Right hindlimb (tissue), 1 donor: ENCODE measurements around the gene GALNT9.
"Not testable (repeated sequence)": the region's sequence is repeated elsewhere in the genome, so short reads cannot be mapped to it uniquely, and the experiment has no call there.

Source experiments
- DNase-seq: peaks from one replicate; pipeline ENCODE4 v3.0.0-alpha.2; 2018

Gene GALNT9

DNA sequence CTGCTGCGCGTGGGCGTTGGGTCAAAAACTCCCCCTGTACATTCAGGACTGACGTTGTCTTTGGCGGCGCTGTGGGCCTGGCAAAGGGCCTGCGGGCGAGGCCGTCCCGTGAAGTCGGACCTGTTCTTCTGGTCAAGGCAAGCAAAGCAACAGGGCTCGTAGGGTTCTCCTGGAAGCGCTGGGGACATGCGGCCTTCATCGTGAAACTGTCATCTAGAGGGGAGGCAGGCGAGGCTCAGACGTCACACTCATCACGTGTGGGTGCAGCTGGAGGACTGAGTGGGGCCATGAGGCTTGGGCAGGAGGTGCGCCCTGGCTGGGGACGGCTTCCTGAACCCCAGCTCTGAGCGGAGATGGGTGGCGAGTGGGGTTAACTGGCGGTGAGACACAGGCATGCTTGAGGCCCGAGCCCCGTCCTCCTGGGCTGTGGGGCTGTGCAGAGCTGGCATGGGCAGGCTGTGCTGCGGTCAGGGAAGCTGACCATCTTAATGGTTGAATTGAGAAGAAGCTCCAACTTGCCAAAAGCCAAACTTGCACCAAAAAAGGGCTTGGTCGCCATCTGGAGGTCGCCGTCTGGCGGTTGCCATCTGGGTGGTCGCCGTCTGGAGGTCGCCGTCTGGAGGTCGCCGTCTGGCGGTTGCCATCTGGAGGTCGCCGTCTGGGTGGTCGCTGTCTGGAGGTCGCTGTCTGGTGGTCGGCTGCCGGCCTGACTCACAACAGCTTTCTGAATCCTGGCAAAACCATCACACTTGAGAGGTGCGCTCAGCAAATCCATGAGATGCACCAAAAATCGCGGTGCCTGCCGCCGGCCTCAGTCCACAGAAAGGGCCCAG is 119.0 kb downstream of the GALNT9 start:
- no peak for DNase-seq

DNA sequence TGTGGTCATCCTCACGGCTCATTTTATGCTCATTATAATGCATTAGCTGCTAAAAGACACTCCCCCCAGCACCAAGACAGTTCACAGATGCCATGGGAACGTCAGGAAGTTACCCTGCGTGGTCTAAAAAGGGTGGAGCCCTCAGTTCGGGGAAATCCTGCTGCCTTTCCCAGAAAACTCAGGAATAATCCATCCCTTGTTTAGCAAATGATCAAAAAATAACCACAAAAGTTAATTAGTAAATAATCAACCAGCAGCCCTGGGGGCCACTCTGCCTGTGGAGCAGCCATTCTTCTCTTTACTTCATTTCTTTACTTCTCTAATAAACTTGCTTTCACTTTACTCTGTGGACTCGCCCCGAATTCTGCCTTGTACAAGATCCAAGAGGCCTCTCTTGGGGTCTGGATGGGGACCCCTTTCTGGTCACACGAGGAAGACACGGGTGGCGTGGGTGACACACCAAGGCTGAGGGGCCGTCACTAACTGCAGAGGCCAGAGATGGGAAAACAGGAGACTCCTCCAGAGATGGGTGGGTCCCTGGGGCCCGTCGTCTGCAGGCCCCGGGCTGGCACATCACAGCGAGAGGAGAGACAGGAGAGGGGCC is 119.7 kb downstream of the GALNT9 start:
- no peak for DNase-seq

DNA sequence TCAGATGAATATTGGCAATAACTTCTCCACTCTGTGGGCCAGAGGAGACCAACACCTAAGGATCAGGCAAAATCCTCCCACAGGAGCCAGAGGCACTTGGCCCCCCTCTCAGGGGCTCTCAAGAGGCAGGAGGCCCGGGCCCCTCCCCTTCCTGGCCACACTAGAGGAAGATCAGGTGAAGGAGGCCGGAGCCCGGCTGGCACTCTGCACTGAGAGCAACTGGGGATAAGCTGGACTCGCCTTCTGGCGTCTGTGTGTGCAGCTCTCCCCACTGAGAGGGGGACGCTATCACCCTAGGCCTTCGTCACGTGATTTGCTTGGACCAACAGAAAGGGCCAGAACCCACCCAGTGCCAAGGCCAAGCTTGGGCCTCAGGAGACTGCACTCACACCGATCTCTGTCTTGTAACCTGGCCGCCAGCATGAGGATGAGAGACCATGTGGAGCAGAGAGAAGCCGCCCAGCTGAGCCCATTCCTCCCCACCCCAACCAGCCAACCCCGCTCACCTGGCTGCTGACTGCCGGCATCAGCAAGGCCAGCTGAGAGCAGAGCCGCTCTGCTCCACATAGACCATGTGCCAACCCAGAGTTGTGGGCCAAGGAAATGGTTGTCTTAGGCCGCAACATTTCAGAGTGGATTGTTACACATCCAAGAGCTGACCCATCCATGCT is 121.1 kb downstream of the GALNT9 start:
- DNase-seq = no peak

DNA sequence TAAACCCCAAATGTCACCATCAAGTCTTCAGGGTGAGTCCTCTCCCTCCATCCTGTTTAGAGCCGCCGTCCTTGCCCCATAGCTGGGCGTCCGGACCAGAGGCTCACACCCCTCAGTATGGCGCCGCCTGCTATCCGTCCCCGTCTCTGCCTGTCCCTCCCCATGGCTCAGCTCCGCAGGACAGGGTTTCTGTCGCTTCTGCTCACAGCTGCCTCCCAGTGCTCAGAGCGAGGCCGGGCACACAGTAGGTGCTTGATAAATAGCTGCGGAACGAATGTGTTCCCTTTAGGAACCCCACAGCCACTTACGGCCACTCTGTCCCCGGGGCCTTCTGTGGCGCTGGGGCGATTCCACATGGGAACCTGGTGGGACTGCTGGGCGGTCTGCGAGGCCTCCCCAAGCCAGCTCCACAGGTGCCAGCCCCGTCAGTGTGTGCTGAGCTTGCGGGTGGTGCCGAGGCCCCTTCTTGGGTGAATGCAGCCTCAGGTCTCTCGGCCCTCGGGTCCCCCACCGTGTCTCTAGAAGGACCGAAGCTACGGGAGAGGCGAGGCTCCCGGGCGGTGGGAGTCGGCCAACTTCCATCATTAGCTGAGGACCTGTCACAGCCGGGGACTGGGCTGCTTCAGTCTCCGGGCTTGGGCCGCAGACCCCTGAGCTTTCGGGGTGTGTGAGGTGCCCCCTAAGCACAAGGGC is 122.2 kb downstream of the GALNT9 start:
- DNase-seq = no peak

- DNase-seq = no peak
These were observed 123.3 kb downstream of the GALNT9 start for GRCh38 chr12:132206046-132206434.

- peak; percentile 39 for DNase-seq
These were observed 123.9 kb downstream of the GALNT9 start for GRCh38 chr12:132205271-132206045.

DNA sequence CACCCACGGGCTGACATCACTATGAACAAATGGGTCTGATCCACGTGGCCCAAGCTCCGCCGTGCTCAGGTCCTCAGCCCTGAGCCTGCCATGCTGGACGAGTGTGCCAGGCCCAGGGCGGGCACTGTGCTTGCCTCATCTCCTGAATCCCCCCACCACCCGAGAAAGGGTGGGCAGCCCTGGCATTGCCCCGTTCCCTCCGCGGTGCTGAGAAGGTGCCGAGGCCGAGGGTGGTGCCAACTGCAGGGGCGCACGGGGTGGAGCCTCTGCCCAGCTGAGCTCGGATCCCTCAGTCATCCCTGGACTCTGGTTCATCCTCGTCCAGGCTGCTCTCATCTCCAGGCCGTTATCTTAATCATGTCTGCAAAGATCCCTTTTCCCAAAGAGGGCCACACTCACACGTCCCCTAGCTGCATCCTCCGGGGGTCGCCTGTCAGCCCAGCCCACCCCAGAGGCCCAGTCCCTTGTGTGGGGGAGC is 124.6 kb downstream of the GALNT9 start:
- no peak for DNase-seq

- DNase-seq = no peak
These were observed 125.2 kb downstream of the GALNT9 start for GRCh38 chr12:132204063-132204792.

GRCh38 chr12:132202929-132203721 is 126.3 kb downstream of the GALNT9 start:
- DNase-seq = no peak

DNA sequence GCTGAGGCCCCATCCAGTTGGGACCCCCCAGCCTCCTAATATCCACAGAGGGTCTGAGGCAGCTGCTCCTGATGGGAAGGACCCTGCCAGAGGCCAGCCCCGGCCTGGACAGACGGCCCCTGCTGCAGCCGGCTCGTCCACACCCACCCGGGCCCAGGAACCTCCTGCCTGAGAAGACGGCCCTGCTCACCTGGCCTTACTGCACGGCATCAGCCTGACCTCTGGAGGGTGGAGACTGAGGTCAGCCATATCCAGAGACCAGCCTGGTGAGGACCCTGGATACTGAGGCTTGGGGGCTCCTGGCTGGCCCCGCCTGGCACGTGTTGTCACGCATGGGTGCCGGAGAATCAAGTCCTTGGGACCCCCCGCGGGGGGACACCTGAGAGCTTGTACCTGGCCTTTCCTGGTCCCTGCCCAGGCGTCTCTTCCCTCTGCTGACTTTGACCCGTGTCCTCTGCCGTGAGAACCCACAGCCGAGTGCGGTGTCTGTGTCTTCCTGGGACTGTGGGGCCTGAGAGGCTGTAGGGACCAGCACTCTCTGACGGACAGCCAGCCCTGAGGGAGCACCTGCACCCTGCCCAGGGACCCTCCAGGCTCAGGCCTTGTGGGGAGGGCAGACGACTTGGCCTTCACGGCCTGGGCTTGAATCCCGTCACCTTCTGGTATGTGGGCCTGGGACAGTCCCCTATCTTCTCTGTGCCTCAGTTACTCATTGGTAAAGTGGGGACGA is 127.8 kb downstream of the GALNT9 start:
- DNase-seq = no peak

- DNase-seq = no peak
These were observed 128.6 kb downstream of the GALNT9 start for GRCh38 chr12:132200800-132201199.

DNA sequence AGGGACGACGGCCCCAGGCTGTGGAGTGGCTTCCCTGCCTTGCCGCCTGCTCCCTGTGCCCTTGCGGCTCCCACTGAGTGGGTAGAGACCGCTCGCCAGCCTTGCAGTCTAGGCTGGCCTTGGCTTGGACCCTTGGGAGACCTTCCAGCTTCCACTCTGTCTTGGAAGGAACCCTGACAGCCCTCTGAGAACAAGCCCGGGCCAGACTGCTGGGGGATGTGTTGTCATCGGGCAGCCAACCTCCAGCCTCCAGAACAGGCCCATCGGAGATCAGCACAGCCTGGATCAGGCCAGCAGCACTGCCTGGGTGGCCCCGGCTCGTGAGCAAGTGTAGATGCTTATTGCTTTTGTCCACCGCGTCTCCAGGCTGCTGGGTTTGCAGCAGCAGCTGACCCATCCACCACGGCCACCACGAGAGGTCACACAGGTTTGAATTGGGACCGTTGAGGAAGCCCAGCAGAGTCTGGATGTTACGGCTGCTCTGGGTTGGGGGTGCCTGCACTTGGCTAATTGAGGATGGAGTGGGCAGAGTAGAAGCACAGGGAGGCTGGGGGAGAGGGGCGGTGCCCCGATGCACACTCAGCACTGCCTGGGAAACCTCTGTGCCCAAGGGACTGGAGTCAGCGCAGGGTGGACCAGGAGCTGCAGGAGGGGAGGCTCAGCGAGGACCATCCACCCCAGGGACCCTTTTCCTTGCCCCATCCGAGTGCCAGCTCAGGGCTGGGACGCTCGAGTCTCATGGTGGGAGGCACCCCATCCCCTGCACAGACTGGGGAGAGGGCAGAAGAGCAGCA is 129.7 kb downstream of the GALNT9 start:
- no peak for DNase-seq

DNA sequence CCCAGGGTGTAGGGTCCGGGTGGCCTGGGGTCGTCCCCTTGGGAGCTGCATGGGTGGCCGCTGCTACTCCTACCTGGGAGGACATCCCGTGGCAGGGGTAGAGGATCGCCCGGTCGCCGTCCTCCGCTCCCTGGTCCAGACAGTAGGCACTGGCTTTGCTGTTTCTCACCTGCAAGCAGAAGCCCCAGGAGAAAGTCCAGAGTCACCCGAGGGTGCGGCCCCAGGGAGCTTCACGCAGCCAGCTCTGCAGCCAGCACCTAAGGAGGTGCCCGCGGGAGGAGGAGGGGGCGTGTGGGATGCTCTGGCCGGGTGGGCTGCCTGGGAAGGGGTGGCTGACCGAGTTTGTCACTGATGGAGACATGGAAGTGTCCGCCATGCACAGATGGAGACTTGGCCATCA is 130.3 kb downstream of the GALNT9 start:
- no peak for DNase-seq

DNA sequence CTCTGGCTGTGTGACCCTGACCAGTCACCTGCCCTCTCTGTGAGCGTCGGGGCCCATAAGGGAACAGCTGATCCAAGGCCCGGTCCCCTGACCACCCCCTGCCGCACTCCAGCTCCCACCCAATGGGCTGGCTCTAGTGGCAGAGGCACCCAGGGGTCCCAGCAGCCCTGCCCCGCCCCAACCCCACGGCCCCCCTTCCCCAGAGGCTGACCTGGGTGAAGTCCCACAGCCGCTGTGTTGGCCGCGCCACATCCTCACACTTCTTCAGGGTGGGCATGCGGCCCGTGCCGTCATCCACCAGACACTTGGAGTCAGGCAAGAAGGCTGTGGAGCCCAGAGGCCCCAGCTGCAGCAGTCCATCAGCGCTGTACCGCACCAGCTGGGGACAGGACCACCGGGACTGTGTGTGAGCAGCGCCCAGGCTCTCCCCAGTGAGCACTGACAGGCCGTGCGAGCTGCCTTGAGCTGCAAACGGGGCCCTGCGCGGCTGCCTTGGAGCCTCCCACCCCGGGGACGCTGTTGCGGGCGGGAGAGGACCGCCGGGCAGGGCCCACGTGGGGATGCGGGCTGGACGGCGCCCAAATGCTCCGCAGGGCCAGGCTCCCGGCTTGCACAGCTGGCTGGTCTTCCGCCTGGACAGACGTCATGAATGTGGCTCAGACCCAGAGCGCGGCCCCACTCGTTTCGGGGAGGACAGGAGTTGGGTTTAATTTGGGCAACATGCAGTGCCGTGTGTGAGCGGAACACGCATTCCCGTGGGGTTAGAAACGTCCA is 131.6 kb downstream of the GALNT9 start:
- peak; percentile 76 for DNase-seq

GRCh38 chr12:132196873-132197390 is 132.5 kb downstream of the GALNT9 start:
- no peak for DNase-seq

DNA sequence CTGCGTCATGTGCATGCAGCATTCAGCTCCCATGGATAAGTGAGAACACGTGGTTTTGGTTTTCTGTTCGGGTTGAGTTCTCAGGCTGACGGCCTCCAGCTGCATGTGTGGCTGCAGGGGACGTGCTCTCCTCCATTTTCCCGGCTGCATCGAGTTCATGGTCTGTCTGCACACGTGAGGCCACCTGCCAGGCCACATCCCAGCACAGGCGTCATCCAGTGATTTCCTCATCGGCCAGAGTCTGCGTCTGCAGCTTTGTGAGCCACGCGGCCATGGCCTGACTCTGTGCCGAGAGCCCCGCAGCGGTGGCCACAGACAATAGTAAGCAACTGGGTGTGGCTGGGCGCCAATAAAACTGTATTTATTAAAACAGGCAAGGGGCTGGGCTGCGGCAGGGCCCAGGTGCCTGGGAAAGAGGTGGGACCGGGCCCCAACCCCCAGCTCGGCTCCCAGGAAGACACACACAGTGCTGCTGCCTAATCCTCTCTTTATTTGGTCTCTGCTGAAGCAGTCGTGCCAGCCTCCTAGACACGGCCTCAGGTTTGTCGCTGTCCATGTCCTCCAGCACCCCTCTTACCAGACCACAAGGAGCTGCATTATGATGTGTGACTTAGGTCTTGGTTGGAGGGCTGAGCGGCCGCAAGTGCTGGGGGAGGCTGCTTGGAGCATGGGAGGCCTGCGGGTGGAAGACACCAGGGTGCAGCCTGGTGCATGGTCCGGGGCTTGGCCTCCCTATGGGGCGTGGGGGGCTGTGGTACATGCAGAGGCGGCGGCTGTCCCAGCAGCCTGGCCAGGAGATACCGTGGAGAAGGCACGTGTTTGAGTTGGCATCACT is 133.1 kb downstream of the GALNT9 start:
- DNase-seq = peak; percentile 61

- not testable (repeated sequence) for DNase-seq
These were observed 134.1 kb downstream of the GALNT9 start for GRCh38 chr12:132195242-132195641.
